Hepatocyte (in vitro differentiated cells): ENCODE measurements around the gene CDK18.

Experiments used
- EZH2phosphoT487 ChIP-seq: fragments of 200-600 bp; sonication (generic); IDR thresholded peaks from one replicate; pipeline ENCODE4 v1.6.1; 2018; ENCODE audit warnings: antibody characterized with exemption, mild to moderate bottlenecking, low read depth, moderate library complexity; ENCODE audit not compliant: unreplicated experiment, severe bottlenecking
- TF ChIP-seq, protein P1 (sequence below): fragments of 200-600 bp; sonication (generic); IDR thresholded peaks from 2 replicates; pipeline ENCODE4 v1.5.1; 2016; ENCODE audit warnings: antibody characterized with exemption, mild to moderate bottlenecking; ENCODE audit not compliant: poor library complexity

DNA sequence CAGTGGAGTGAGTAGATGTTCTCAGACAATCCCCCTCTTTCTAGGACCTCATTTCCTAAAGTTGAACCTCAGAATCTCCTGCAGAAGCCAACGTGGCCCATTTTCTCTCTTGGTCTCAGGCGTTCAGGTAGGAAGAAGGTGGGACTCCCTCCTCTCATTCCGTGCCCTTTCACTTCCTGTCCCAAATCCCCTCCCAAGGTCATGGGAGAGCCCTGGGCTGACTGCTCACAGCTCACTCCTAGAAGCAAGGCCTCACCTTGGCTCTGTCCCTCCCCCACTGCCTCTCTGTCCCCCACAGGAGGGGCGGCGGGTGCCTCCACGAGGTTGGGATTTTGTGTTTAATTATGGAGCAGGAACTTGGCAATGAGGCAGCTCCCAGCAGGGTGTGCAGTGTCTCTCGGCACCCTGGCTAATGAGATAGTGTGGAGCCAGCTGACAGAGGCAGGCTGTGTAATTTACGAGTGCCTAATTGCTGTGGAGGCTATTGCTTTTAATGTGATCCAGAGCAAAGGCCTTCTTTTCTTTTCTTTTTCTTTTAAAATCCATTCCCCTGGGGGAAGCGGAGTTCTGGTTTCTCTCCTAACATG, 9.1 kb upstream of the CDK18 start:
- TF ChIP-seq, protein P1, sequence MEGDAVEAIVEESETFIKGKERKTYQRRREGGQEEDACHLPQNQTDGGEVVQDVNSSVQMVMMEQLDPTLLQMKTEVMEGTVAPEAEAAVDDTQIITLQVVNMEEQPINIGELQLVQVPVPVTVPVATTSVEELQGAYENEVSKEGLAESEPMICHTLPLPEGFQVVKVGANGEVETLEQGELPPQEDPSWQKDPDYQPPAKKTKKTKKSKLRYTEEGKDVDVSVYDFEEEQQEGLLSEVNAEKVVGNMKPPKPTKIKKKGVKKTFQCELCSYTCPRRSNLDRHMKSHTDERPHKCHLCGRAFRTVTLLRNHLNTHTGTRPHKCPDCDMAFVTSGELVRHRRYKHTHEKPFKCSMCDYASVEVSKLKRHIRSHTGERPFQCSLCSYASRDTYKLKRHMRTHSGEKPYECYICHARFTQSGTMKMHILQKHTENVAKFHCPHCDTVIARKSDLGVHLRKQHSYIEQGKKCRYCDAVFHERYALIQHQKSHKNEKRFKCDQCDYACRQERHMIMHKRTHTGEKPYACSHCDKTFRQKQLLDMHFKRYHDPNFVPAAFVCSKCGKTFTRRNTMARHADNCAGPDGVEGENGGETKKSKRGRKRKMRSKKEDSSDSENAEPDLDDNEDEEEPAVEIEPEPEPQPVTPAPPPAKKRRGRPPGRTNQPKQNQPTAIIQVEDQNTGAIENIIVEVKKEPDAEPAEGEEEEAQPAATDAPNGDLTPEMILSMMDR = no peak
- no peak for TF ChIP-seq EZH2phosphoT487
